Progenitor cell of endocrine pancreas (in vitro differentiated cells): ENCODE data around the gene CUEDC2. TPM values are rescaled to one million over a fixed set of nuclear protein-coding genes. Genes with fewer than 3 reads are reported as not detected.

Source experiments
- DNase-seq: peaks from one replicate; pipeline ENCODE4 v3.0.0; 2021; ENCODE audit warnings: low spot score; ENCODE audit not compliant: unreplicated experiment
- H3K27ac Mint-ChIP-seq: 2 replicates; pipeline ENCODE4 v1.8.0; 2021; ENCODE audit warnings: mild to moderate bottlenecking, moderate library complexity, mixed read lengths
- H3K27me3 Mint-ChIP-seq: 2 replicates; pipeline ENCODE4 v1.8.0; 2021; ENCODE audit warnings: mixed read lengths
- H3K36me3 Mint-ChIP-seq: 2 replicates; pipeline ENCODE4 v1.8.0; 2022; ENCODE audit warnings: mixed read lengths; ENCODE audit not compliant: insufficient read depth
- H3K4me1 Mint-ChIP-seq: 2 replicates; pipeline ENCODE4 v1.8.0; 2021; ENCODE audit warnings: low read depth, mixed read lengths
- H3K4me3 Mint-ChIP-seq: 2 replicates; pipeline ENCODE4 v1.8.0; 2021; ENCODE audit warnings: low read depth, mild to moderate bottlenecking, moderate library complexity, mixed read lengths
- H3K9me3 Mint-ChIP-seq: 2 replicates; pipeline ENCODE4 v1.8.0; 2021; ENCODE audit warnings: low read depth, mixed read lengths
- CTCF ChIP-seq: fragments of 200-600 bp; sonication (generic); IDR thresholded peaks from one replicate; pipeline ENCODE4 v1.5.0; 2021; ENCODE audit warnings: antibody characterized with exemption, mild to moderate bottlenecking; ENCODE audit not compliant: unreplicated experiment
- long read RNA-seq: library from polyadenylated mRNA; unstranded; transcript quantifications from one replicate; pipeline ENCODE4 v2.0.0, GENCODE V29; 2020
- total RNA-seq: library from RNA; stranded (reverse); gene quantifications from 2 replicates; pipeline ENCODE4 v1.2.1, GENCODE V29; 2021

Gene CUEDC2, protein sequence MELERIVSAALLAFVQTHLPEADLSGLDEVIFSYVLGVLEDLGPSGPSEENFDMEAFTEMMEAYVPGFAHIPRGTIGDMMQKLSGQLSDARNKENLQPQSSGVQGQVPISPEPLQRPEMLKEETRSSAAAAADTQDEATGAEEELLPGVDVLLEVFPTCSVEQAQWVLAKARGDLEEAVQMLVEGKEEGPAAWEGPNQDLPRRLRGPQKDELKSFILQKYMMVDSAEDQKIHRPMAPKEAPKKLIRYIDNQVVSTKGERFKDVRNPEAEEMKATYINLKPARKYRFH
- 69.9 and 70.5 TPM in 2 replicates for total RNA-seq
- long read RNA-seq, transcript CUEDC2-201 (9 exons, 1,191 nt): major isoform, 39 of 49 reads
- long read RNA-seq, partial matches to known transcripts: 0 of 49 reads
- long read RNA-seq, other reads (novel, unspliced or antisense): 10 of 49 reads

- H3K27me3 Mint-ChIP-seq: peaks cover 23% of the 10 kb centered on the region
- peak within 1 kb of the TSS; percentile 95 for H3K27ac Mint-ChIP-seq
- H3K9me3 Mint-ChIP-seq: no peaks in the 10 kb centered on the region
- H3K36me3 Mint-ChIP-seq: no peaks in the 10 kb centered on the region
- DNase-seq: peak; percentile 95
- no peak for TF ChIP-seq CTCF
- H3K4me1 Mint-ChIP-seq: peaks cover 8% of the 10 kb centered on the region
- H3K4me3 Mint-ChIP-seq: peak within 1 kb of the TSS; percentile 94
Measured at GRCh38 chr10:102432162-102432950, at the start of gene CUEDC2. Gene CUEDC2, minus strand, starts transcription at chr10:102432574. Its CDS starts 7,386 bp downstream, at chr10:102425188.

GRCh38 chr10:102480396-102480795 is 48.0 kb upstream of the CUEDC2 start:
- no peak overlapping the region for H3K27ac Mint-ChIP-seq
- H3K36me3 Mint-ChIP-seq: peaks cover 8% of the 10 kb centered on the region
- no peaks in the 10 kb centered on the region for H3K9me3 Mint-ChIP-seq
- no peak overlapping the region for H3K4me3 Mint-ChIP-seq
- TF ChIP-seq CTCF: no peak
- no peak for DNase-seq
- H3K27me3 Mint-ChIP-seq: no peaks in the 10 kb centered on the region
- no peaks in the 10 kb centered on the region for H3K4me1 Mint-ChIP-seq

DNA sequence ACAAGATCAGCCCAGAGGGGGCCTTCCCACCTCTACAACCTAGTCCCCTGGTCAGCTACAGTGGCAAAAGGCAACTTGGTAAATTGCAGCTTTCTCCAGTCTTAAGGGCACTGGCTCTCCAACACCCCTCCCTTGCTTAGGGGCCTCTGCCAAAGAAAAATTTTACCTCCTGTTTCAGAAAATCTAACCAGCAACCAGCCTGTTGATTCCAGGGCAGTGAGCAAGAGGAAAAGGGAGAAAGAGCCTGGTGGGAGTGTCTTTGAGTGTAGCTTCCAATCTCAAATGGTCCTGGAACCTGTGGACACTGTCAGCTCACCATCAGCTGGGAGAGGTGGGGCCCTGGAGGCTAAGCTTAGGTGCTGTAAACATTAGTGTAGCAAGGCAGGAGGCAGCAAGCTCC is 47.3 kb upstream of the CUEDC2 start:
- no peaks in the 10 kb centered on the region for H3K4me1 Mint-ChIP-seq
- peak overlapping the region; percentile 20 for H3K27ac Mint-ChIP-seq

DNA sequence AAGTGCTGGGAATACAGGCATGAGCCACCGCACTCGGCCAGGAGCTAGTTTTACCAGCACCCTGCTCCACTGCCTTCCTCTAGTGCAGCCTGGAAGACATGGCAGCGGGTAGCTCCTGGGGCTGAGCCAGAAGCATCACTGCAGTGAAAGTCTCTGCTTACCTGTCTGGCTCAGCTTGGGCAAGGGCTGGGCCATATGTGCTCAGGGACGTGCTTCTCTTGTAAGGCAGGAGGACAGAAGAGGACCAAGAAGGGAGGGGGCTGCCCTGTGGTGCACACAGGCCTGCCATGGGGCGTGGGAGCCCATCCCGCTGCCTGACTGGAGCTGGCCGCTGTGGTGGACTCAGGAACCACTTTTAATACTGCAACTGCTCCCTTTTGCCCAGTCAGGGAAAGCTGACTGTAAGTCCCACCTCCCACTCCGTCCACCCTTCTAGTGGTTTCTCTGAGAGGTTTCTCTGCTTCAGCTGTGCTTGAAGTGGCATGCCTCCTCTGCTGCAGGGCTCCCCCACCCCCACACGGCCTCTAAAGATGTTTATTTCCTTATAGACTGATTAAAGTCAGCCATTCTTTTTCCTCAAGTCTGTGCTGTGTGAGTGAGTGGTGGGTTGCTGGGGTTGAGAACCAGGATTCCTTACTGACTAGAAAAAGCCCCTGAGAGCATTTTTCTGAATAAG is 44.2 kb upstream of the CUEDC2 start:
- Mint-ChIP-seq H3K27ac (no peak overlapping the region), H3K27me3 (no peaks in the 10 kb centered on the region), H3K9me3 (no peaks in the 10 kb centered on the region), H3K4me1 (no peaks in the 10 kb centered on the region), H3K36me3 (peaks cover 8% of the 10 kb centered on the region), H3K4me3 (no peak overlapping the region)
- no peak for TF ChIP-seq CTCF
- no peak for DNase-seq

More for the DNA sequence above, 47.3 kb upstream of the CUEDC2 start:
- TF ChIP-seq CTCF: no peak
- no peak for DNase-seq
- Mint-ChIP-seq H3K36me3 (peaks cover 10% of the 10 kb centered on the region), H3K4me3 (no peak overlapping the region), H3K27me3 (no peaks in the 10 kb centered on the region), H3K9me3 (no peaks in the 10 kb centered on the region)

DNA sequence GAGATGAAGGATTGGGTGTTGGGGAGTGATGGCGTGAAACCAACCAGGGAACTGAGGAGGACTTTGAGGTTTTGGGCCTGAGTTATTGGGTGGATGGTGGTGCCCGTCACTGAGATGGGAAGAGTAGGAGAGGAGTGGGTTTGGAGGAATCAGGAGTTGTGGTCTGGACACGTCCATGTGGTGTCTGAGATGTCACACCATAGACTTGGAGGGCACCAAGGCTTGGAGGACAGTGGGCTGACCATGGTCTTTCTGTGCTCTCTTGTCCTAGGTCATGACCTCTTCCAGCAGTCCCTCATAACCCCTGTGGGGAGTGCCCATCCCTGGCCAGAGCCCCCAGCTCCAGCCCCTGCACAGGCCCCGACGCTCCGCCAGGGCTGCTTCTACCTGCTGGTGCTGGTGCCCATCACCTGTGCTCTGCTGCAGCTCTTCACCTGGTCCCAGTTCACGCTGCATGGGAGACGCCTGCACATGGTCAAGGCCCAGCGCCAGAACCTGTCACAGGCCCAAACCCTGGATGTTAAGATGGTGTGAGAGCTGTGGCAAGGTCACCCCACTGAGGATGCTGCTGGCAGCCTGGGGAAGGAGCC is 43.2 kb upstream of the CUEDC2 start:
- Mint-ChIP-seq H3K9me3 (no peaks in the 10 kb centered on the region), H3K4me1 (no peaks in the 10 kb centered on the region), H3K27me3 (no peaks in the 10 kb centered on the region), H3K36me3 (peaks cover 8% of the 10 kb centered on the region), H3K27ac (no peak overlapping the region), H3K4me3 (no peak overlapping the region)
- DNase-seq: no peak
- no peak for TF ChIP-seq CTCF
